Body of pancreas (tissue), 4 donors: ENCODE data around the gene GPSM3. TPM values are rescaled to one million over a fixed set of nuclear protein-coding genes. Genes with fewer than 3 reads are reported as not detected.
A peak's percentile ranks its signal among the peaks of the same experiment; 100 is the strongest.

ENCODE experiments used
- ATAC-seq: fragments of 150-250 bp; one replicate; pipeline ENCODE4 v1.9.1; 2016
- DNase-seq, 4 donors: peaks; one replicate each; pipeline ENCODE4 v3.0.0-alpha.2; 2019
- H3K27ac ChIP-seq, 4 donors: fragments of 200-600 bp; sonication (generic); 1 replicate in 3 of 4; 2 replicates in 1 of 4; pipeline versions ENCODE4 v1.5.1 to v1.6.1; 2016 to 2019; ENCODE audit warnings: mild to moderate bottlenecking in 1 of 4, mixed read lengths in 1 of 4, moderate library complexity in 1 of 4
- H3K27me3 ChIP-seq, 2 donors: fragments of 200-600 bp; sonication (generic); one replicate each; pipeline ENCODE4 v1.6.0; 2016; ENCODE audit warnings: mild to moderate bottlenecking in 1 of 2
- H3K36me3 ChIP-seq, 2 donors: fragments of 200-600 bp; sonication (generic); replicated peaks in 1 of 2; 2 replicates each; pipeline ENCODE4 v1.5.1; 2016; ENCODE audit warnings: low read depth in 2 of 2; ENCODE audit not compliant: insufficient read depth in 1 of 2
- H3K4me1 ChIP-seq: fragments of 200-600 bp; sonication (generic); one replicate; pipeline ENCODE4 v1.6.0; 2016
- H3K4me3 ChIP-seq, 2 donors: fragments of 200-600 bp; sonication (generic); 1 replicate in 1 of 2; 2 replicates in 1 of 2; pipeline ENCODE4 v1.5.1; 2016 to 2019
- H3K9me3 ChIP-seq, 3 donors: fragments of 200-600 bp; sonication (generic); 1 replicate in 2 of 3; 2 replicates in 1 of 3; pipeline ENCODE4 v1.5.1; 2016
- POLR2A ChIP-seq, 3 donors: fragments of 450-650 bp; IDR thresholded peaks; one replicate each; pipeline ENCODE4 v1.6.1; 2016; ENCODE audit warnings: antibody characterized with exemption in 3 of 3, mild to moderate bottlenecking in 2 of 3
- WGBS, 2 donors: methylation state at CpG; one replicate each; pipeline ENCODE4 v1.1.5; 2017; 5-methylcytosine and 5-hydroxymethylcytosine counted together
- intact Hi-C: fragments of 100-400 bp; cut with DNase I; formaldehyde crosslinking; loops from one replicate; pipeline ENCODE4 v1.15.1; 2023
- total RNA-seq, 2 donors: library from RNA; depleted of rRNA; stranded (reverse); fragments of >200 nt; gene quantifications; one replicate each; pipeline ENCODE4 v1.1.0, GENCODE V29; 2016
- TF ChIP-seq, protein P1 (sequence below), 7 experiments: fragments of 450-650 bp in 4 of 7; fragments of 200-600 bp in 3 of 7; sonication (generic) in 3 of 7; IDR thresholded peaks; one replicate each; pipeline ENCODE4 v1.5.1; 2016 to 2019; ENCODE audit warnings: antibody characterized with exemption in 7 of 7

Gene GPSM3
- total RNA-seq, 2 donors from 2014 or later, result 1.3 to 6.0 TPM

DNA sequence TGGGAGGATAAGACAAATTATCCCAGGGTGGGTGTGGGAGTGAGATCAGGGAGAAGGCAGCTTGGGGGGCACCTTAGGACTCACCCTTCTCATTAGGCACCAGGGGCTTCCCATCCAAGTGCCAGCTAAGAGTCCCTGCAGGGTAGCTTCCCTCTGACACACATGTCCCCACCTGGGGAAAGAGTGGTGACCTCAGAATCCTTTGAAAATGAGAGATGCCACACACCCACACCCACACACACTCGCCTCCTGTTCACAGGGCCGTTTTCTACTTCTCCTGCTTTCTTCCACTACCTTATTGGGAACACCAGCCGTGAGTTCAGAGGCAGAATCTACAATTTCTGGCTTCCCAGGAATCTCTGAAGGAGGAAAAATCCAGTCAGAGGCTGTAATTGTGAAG, 9.4 kb downstream of the GPSM3 start:
- intact Hi-C loops, result no loop called here
- ATAC-seq (no peak), DNase-seq (no peak)
- no peaks in the 10 kb centered on the region for H3K27me3 ChIP-seq
- TF ChIP-seq POLR2A (IDR thresholded peaks at IDR 0.05), result no peak
- TF ChIP-seq, protein P1, sequence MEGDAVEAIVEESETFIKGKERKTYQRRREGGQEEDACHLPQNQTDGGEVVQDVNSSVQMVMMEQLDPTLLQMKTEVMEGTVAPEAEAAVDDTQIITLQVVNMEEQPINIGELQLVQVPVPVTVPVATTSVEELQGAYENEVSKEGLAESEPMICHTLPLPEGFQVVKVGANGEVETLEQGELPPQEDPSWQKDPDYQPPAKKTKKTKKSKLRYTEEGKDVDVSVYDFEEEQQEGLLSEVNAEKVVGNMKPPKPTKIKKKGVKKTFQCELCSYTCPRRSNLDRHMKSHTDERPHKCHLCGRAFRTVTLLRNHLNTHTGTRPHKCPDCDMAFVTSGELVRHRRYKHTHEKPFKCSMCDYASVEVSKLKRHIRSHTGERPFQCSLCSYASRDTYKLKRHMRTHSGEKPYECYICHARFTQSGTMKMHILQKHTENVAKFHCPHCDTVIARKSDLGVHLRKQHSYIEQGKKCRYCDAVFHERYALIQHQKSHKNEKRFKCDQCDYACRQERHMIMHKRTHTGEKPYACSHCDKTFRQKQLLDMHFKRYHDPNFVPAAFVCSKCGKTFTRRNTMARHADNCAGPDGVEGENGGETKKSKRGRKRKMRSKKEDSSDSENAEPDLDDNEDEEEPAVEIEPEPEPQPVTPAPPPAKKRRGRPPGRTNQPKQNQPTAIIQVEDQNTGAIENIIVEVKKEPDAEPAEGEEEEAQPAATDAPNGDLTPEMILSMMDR (IDR thresholded peaks at IDR 0.05), result no peak
- H3K36me3 ChIP-seq, result peaks cover 0 to 6% of the 10 kb centered on the region in 2 donors
- no peaks in the 10 kb centered on the region for H3K9me3 ChIP-seq
- WGBS, 2 donors, result 67 to 82% methylated on average over 3 of the region's 3 CpGs
- H3K4me3 ChIP-seq, result no peak overlapping the region
- H3K27ac ChIP-seq, result peak overlapping the region in 1 of 4 donors; percentile 13
- H3K4me1 ChIP-seq, result peaks cover 26% of the 10 kb centered on the region

DNA sequence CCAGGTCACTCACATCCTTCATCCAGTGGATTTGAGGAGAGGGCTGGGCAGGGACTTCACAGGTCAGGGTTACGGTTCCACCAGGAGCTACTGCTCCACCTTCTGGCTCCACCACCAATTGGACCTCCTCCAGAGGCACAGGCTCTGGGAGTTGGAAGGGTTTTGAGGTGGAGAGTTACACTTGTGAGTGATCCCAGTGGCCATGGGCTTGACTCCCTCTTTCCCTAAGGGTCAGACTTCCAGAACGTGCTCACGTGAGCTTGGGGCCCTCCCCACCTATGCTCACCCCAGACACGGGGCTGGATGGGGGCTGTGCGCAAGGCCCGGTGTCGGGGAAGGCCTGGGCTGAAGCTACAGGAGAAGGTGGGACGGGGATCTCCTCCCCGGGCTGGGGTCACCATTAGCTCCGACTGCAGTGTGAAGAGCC, 9.9 kb downstream of the GPSM3 start:
- intact Hi-C loops, result no loop called here
- WGBS, 2 donors, result 85 to 97% methylated on average over 10 of the region's 10 CpGs
- H3K4me3 ChIP-seq, result no peak overlapping the region
- H3K9me3 ChIP-seq, result no peaks in the 10 kb centered on the region
- TF ChIP-seq, protein P1 (IDR thresholded peaks at IDR 0.05), result no peak
- no peak for TF ChIP-seq POLR2A (IDR thresholded peaks at IDR 0.05)
- no peak for DNase-seq
- peaks cover 26% of the 10 kb centered on the region for H3K4me1 ChIP-seq
- no peak overlapping the region for H3K27ac ChIP-seq
- ATAC-seq, result no peak
- H3K27me3 ChIP-seq, result no peaks in the 10 kb centered on the region
- H3K36me3 ChIP-seq, result peaks cover 0 to 6% of the 10 kb centered on the region in 2 donors

DNA sequence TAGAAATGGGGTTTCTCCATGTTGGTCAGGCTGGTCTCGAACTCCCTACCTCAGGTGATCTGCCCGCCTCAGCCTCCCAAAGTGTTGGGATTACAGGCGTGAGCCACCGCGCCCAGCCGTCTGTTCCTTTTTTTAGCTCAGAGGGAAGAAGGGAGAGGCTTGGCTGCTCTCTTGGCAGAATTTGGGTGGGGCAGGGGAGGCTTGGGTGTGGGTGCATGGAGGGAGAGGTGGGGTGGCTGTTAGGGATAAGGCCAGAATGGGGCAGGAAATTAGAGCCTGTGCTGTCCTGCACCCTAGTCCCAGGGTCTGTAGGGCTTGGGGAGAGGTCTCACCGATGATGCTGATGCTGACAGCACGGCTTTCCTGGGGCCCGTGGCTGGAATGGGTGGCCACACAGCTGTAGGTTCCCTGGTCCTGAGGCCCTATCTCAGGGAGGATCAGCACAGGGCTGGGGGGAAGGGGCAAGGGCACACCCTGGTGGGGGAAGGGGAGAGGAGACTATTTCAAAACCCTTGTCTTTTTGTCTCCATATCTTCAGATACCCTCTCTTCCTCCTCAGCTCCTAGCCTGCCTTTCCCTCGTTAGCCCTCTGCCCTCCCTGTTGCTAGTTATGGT, 10.4 kb downstream of the GPSM3 start:
- DNase-seq (no peak), ATAC-seq (no peak)
- intact Hi-C loops, result no loop called here
- TF ChIP-seq POLR2A (IDR thresholded peaks at IDR 0.05), result no peak
- TF ChIP-seq, protein P1 (IDR thresholded peaks at IDR 0.05), result no peak
- WGBS, 2 donors, result 85 to 89% methylated on average over 7 to 10 of the region's 10 CpGs
- peaks cover 0 to 6% of the 10 kb centered on the region in 2 donors for H3K36me3 ChIP-seq
- no peaks in the 10 kb centered on the region for H3K9me3 ChIP-seq
- peaks cover 30% of the 10 kb centered on the region for H3K4me1 ChIP-seq
- no peak overlapping the region for H3K27ac ChIP-seq
- H3K27me3 ChIP-seq, result no peaks in the 10 kb centered on the region
- H3K4me3 ChIP-seq, result no peak overlapping the region

DNA sequence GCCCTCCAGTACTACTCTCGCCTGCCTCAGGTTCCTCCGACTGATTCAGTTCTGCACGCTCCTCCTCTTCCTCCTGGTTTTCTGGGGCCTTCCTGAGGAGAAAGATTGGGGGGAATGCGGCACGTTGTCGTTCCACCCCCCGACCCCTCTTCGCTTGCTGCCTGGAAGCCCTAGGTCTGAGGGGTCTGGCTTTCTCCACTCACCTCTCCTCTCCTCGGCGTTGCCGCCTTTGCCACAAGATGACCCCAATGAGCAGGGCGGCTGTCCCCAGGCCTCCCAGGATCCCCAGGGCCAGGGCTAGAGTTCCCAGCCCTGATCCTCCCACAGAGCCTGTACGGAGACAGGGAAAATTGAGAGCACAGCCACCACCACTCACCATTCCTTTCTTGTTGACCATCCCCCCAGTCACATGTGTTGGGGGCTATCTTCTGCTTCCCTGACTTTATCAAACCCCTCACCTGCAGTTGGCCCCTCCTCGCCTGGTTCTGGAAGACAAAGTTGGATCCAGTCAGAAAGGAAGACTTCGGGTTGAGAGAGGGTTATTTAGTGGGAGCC, 11.2 kb downstream of the GPSM3 start:
- H3K27me3 ChIP-seq, result no peaks in the 10 kb centered on the region
- DNase-seq, result no peak
- peaks cover 35% of the 10 kb centered on the region for H3K4me1 ChIP-seq
- no peak for ATAC-seq
- H3K9me3 ChIP-seq, result no peaks in the 10 kb centered on the region
- 89% methylated on average over 15 of the region's 15 CpGs for whole genome bisulfite sequencing, 2 donors
- H3K36me3 ChIP-seq, result peaks cover 0 to 4% of the 10 kb centered on the region in 2 donors
- intact Hi-C loops, result no loop called here
- H3K4me3 ChIP-seq, result no peak overlapping the region
- H3K27ac ChIP-seq, result no peak overlapping the region
- no peak for TF ChIP-seq POLR2A (IDR thresholded peaks at IDR 0.05)
- TF ChIP-seq, protein P1 (IDR thresholded peaks at IDR 0.05), result no peak
